GM12864 (cell line): Measurements from ENCODE around the gene CACNA2D1.

Experiments used
- DNase-seq: peaks from one replicate; pipeline ENCODE4 v3.0.0-alpha.2; 2011; ENCODE audit warnings: low read depth
- H3K4me3 ChIP-seq: 2 replicates; pipeline ENCODE4 v1.5.1; 2011; ENCODE audit warnings: mild to moderate bottlenecking, low read depth, low read length, control low read depth
- CTCF ChIP-seq: IDR thresholded peaks from 2 replicates; pipeline ENCODE4 v1.5.1; 2011; ENCODE audit warnings: low read depth, mild to moderate bottlenecking, moderate library complexity, low read length, control low read depth, inconsistent platforms; ENCODE audit errors: missing control alignments

CACNA2D1 gene

GRCh38 chr7:82384051-82384464, 59.5 kb downstream of the CACNA2D1 start:
- no peak overlapping the region for H3K4me3 ChIP-seq
- no peak for DNase-seq
- TF ChIP-seq CTCF = no peak

- no peak for TF ChIP-seq CTCF
- DNase-seq = no peak
- H3K4me3 ChIP-seq = no peak overlapping the region
Observed at GRCh38 chr7:82382276-82382675, 61.3 kb downstream of the CACNA2D1 start.

GRCh38 chr7:82376739-82377138, 66.8 kb downstream of the CACNA2D1 start:
- no peak for DNase-seq

GRCh38 chr7:82375713-82376112, 67.9 kb downstream of the CACNA2D1 start:
- DNase-seq = no peak
- no peak overlapping the region for H3K4me3 ChIP-seq
- no peak for TF ChIP-seq CTCF

More at GRCh38 chr7:82376739-82377138, 66.8 kb downstream of the CACNA2D1 start:
- no peak for TF ChIP-seq CTCF
- no peak overlapping the region for H3K4me3 ChIP-seq

- no peak for DNase-seq
- H3K4me3 ChIP-seq = no peak overlapping the region
- no peak for TF ChIP-seq CTCF
Observed at GRCh38 chr7:82375129-82375528, 68.4 kb downstream of the CACNA2D1 start.

- DNase-seq = no peak
- H3K4me3 ChIP-seq = no peak overlapping the region
- no peak for TF ChIP-seq CTCF
Observed at GRCh38 chr7:82373926-82374635, 69.5 kb downstream of the CACNA2D1 start.

GRCh38 chr7:82364671-82365070, 78.9 kb downstream of the CACNA2D1 start:
- no peak for DNase-seq
- TF ChIP-seq CTCF = no peak
- H3K4me3 ChIP-seq = no peak overlapping the region
